Putamen (tissue), 1 donor: ENCODE results near the gene CMTM5.
"Not testable (repeated sequence)": the region's sequence is repeated elsewhere in the genome, so short reads cannot be mapped to it uniquely, and the experiment has no call there.

Experiments
- DNase-seq: peaks from one replicate; pipeline ENCODE4 v3.0.0-alpha.2; 2016; ENCODE audit warnings: low spot score

The CMTM5 gene

GRCh38 chr14:23378612-23379220 is 1.9 kb downstream of the CMTM5 start:
- no peak for DNase-seq

GRCh38 chr14:23379366-23380196 is 2.7 kb downstream of the CMTM5 start:
- DNase-seq: peak; percentile 26

- peak; percentile 23 for DNase-seq
Measured at GRCh38 chr14:23380197-23380914, 3.5 kb downstream of the CMTM5 start.

GRCh38 chr14:23380976-23381375 is 4.1 kb downstream of the CMTM5 start:
- no peak for DNase-seq

- DNase-seq: no peak
Measured at GRCh38 chr14:23381871-23382270, 5.0 kb downstream of the CMTM5 start.

GRCh38 chr14:23382276-23382675 is 5.4 kb downstream of the CMTM5 start:
- DNase-seq: no peak

- no peak for DNase-seq
Measured at GRCh38 chr14:23382731-23383440, 6.0 kb downstream of the CMTM5 start.

GRCh38 chr14:23384364-23385080 is 7.7 kb downstream of the CMTM5 start:
- DNase-seq: no peak

GRCh38 chr14:23385244-23385641 is 8.4 kb downstream of the CMTM5 start:
- no peak for DNase-seq

- no peak for DNase-seq
Measured at GRCh38 chr14:23385642-23386265, 8.9 kb downstream of the CMTM5 start.

- not testable (repeated sequence) for DNase-seq
Measured at GRCh38 chr14:23386266-23386657, 9.4 kb downstream of the CMTM5 start.

- DNase-seq: no peak
Measured at GRCh38 chr14:23386999-23387398, 10.2 kb downstream of the CMTM5 start.

- no peak for DNase-seq
Measured at GRCh38 chr14:23387916-23388882, 11.4 kb downstream of the CMTM5 start.

GRCh38 chr14:23388996-23389395 is 12.2 kb downstream of the CMTM5 start:
- no peak for DNase-seq

- DNase-seq: no peak
Measured at GRCh38 chr14:23389396-23389795, 12.6 kb downstream of the CMTM5 start.

GRCh38 chr14:23389871-23390270 is 13.0 kb downstream of the CMTM5 start:
- DNase-seq: not testable (repeated sequence)

GRCh38 chr14:23392613-23393012 is 15.8 kb downstream of the CMTM5 start:
- DNase-seq: no peak

GRCh38 chr14:23396126-23396525 is 19.3 kb downstream of the CMTM5 start:
- no peak for DNase-seq

GRCh38 chr14:23396781-23397407 is 20.0 kb downstream of the CMTM5 start:
- DNase-seq: no peak
